H1 (cell line): Measurements from ENCODE around the gene NFIX. TPM values are rescaled to one million over a fixed set of nuclear protein-coding genes. Genes with fewer than 3 reads are reported as not detected.

ENCODE experiments used
- CBX8 ChIP-seq: fragments of 300-800, 300-1000 bp; sonication (generic); IDR thresholded peaks from 2 replicates; pipeline ENCODE4 v1.7.1; 2016; ENCODE audit warnings: low read depth, low read length, borderline replicate concordance
- polyA plus RNA-seq, 7 experiments: library from polyadenylated mRNA; depleted of rRNA in 3 of 7; stranded (reverse) in 5 of 7; unstranded in 2 of 7; fragments of >200 nt in 5 of 7; fragments of 200-250 nt in 2 of 7; gene quantifications; 1 replicate in 5 of 7; 2 replicates in 1 of 7; 4 replicates in 1 of 7; pipeline versions ENCODE4 v1.2.1 to v1.2.3, GENCODE V29; 2011 to 2013; ENCODE audit warnings: missing spikeins in 2 of 7, mixed read lengths in 2 of 7
- total RNA-seq: library from RNA; stranded (reverse); fragmentation: NEBNext Ultra II Directional; extraction: Animal tissue kit (Norgen Biotek cat#: 25700); gene quantifications from 2 replicates; pipeline ENCODE4 v1.2.1, GENCODE V29; 2021

Gene NFIX
- total and polyA plus RNA-seq, 2 of the 8 experiments (the other 6 are each of a cell fraction or from before 2014, with no cell fraction given), result 0.03 to 0.20 TPM

GRCh38 chr19:13032837-13033236 is 37.6 kb downstream of the NFIX start (continued):
- TF ChIP-seq CBX8, result no peak
